Measurements from ENCODE around the gene AP2B1.

GRCh38 chr17:35548208-35548810 lies 38.8 kb upstream of the AP2B1 start:
- TF ChIP-seq, protein P1, sequence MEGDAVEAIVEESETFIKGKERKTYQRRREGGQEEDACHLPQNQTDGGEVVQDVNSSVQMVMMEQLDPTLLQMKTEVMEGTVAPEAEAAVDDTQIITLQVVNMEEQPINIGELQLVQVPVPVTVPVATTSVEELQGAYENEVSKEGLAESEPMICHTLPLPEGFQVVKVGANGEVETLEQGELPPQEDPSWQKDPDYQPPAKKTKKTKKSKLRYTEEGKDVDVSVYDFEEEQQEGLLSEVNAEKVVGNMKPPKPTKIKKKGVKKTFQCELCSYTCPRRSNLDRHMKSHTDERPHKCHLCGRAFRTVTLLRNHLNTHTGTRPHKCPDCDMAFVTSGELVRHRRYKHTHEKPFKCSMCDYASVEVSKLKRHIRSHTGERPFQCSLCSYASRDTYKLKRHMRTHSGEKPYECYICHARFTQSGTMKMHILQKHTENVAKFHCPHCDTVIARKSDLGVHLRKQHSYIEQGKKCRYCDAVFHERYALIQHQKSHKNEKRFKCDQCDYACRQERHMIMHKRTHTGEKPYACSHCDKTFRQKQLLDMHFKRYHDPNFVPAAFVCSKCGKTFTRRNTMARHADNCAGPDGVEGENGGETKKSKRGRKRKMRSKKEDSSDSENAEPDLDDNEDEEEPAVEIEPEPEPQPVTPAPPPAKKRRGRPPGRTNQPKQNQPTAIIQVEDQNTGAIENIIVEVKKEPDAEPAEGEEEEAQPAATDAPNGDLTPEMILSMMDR (IDR thresholded peaks at IDR 0.05), result no peak
- no peak for TF ChIP-seq POLR2A (IDR thresholded peaks at IDR 0.05)
